HG03280 (cell line): Measurements from ENCODE around the gene OR1K1.
"Not testable (repeated sequence)": the region's sequence is repeated elsewhere in the genome, so short reads cannot be mapped to it uniquely, and the experiment has no call there.

Source experiments
- ATAC-seq: cut with Tn5 transposase; IDR thresholded peaks from one replicate; pipeline ENCODE4 v1.9.1; 2021; ENCODE audit warnings: mild to moderate bottlenecking, moderate library complexity; ENCODE audit not compliant: unreplicated experiment

Gene OR1K1

DNA sequence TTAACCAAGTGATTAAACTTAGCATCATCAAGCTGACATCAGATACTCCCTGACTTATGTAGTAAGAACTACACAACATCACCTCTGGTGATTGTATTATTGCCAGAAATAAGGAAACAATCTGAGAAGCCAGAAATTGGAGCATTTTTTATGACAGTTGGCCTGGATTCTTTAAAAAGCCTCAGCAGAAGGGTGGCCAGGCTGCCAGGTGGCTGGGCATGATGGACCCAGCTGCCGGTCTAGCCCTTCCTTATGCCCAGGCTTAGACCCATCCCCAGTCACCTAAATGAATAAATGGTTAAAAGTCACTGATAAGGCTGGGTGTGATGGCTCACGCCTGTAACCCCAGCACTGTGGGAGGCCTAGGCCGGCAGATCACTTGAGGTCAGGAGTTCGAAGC is 12.8 kb downstream of the OR1K1 start:
- ATAC-seq = no peak

DNA sequence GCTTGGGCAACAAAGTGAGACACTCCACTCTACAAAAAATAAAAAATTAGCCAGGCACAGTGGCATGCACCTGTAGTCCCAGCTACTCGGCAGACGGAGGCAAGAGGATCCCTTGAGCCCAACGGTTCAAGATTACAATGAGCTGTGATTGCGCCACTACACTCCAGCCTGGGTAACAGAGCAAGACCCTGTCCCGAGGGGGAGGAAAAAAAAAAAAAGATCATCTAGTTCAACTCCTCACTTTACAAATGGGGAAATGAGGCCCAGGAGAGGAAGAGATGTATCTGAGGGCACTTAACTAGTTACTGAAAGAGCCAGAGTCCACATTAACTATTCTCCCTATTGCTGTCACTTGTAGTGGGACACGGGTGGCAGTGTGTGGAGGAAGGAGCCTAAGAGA is 14.6 kb downstream of the OR1K1 start:
- no peak for ATAC-seq

DNA sequence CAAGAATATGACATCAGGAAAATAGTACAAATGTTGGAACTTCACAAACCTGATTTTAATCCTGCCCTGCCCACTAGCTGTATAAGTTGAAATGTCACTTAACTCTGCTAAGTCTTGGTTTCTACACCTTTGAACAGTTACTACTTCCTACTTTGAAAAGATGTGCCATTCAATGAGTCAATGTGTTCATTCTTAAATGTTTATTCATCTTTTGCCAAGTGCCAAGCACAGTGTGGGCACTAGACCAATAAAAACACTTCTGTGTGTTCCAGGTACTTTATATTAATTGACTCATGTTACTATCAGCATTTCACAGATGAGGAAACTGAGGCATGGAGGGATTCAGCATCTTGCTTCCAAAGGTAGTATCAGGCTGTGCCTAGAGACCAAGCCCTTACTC is 15.6 kb downstream of the OR1K1 start:
- no peak for ATAC-seq

DNA sequence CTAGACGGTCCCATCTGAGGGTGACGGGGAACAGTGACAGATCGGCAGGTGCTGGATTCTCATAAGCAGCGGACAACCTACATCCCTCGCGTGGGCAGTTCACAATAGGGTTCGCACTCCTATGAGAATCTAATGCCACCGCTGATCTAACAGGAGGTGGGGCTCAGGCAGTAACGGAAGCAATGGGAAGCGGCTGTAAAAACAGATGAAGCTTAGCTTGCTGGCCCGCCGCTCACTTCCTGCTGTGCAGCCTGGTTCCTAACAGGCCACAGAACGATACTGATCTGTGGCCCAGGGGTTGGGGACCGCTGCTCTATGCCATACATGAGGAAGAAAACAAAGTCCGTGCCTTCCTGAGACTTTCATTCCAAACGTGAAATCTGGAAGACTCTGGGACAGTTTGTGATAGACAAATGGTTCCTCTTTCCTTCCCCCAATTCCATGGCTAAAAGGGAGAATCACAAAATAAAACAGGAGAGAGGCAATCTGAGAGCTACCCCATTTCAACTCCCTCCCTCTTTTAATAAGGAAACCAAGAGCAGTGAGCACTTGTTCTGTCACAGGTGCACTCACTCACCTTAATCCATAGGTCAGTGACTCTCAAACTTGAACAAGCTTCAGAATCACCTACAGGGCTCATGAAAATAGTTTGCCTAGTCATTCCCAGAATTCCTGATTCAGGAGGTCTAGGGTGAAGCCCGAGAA is 16.4 kb downstream of the OR1K1 start:
- no peak for ATAC-seq

DNA sequence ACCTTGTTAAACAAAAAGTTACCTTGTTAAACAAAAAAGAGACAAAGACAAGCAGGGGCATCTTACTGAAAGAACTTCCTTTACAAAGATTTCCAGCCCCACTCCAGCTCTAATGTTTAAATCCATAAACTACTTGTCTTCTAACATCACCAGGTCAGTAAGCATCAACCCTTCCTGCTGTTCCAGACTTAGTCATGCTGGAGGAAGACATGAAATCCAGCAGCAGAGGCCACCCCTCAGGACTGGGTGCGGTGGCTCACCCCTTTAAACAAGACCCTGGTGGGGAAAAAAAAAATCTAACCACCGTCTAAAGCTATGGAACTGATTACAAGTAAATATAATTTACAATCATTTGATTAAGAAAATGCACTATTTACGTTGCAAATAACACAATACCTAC is 19.4 kb downstream of the OR1K1 start:
- ATAC-seq = no peak

DNA sequence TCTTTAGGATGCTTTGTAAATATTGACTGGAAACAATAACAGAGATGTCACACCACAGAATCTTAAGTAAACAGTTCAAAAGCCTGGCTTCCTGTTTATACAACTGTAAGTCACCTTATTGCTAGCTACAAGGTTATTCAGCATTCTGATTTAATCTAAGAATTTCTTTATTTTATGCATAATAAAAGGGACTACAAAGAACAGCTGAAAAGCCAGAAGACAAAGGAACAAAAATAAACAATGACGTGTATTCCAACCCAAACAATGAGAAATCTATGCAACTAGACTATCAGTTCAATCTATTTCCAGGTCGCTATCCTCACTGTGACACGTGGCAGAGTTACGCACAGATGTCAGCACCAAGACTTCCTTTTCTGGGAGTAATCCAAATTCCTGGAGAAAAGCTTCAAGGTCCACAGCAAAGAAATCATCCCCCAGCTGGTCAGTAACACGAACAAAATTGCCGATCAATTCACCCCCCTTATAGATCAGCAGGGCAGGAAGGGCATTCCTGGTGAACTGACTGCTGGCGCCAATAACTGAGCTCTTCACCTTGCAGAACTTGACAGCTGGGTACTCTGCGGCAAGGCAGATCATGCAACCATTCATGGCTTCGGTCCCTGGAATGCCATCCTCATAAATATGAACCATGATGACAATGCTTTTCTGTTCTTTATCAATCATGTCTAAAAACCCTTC is 20.0 kb downstream of the OR1K1 start:
- ATAC-seq = no peak

DNA sequence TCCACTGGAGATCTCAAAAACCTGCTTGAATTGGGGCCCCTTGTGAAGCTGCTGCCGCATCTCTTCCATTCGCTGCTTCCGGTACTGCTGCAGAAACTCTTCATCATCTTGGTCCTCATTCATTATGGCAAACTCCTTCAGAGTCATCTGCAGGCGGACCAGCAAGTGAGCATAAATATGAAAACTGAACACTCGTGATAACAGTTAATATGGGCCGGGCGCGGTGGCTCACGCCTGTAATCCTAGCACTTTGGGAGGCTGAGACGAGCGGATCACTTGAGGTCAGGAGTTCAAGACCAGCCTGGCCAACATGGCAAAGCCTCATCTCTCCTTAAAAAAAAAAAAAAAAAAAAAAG is 20.5 kb downstream of the OR1K1 start:
- no peak for ATAC-seq

DNA sequence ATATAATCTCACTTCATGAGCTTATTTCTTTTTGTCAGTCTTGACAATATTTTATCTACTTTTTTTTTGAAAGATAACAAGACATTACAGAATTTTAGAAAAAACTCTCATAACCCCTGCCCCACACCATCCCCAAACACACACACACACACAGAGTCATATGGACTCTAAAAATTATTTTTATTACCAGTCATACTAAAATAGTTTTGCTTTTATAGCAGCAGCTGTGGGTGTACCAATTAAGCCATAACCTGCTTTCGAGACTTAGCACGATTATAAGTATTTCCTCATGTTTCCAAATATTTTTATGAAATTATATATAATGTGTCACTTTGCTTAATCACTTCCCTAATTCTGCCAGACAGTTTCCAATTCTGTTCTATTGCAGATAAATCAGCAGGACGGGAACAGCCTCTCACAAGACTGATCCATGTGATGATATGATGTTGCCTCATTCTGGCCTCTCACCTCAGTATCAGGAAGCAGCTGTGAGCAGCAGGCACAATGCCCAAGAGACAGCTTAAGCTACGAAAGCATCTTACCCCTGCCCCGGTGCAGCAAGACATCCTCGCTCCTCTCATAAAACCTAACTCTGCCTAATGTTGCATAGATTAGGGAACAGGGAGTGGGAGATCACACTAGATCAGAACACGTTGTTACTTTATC is 21.5 kb downstream of the OR1K1 start:
- ATAC-seq = no peak

DNA sequence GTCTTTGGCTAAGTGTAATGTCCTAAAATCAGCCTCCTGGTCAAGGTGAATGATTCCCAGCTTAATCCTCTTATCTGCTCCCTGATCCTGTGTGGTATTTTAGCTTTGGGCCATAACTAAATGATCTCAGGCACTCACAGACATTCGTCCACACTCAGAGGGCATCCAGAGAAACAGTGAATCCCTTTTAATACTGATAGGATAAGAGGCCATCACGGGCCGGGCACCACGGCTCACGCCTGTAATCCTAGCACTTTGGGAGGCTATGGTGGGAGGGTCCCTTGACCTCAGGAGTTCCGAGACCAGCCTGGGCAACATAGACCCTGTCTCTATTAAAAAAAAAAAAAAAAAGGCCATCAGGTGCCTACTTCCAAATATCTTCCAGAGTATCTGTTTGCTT is 22.1 kb downstream of the OR1K1 start:
- ATAC-seq = no peak

DNA sequence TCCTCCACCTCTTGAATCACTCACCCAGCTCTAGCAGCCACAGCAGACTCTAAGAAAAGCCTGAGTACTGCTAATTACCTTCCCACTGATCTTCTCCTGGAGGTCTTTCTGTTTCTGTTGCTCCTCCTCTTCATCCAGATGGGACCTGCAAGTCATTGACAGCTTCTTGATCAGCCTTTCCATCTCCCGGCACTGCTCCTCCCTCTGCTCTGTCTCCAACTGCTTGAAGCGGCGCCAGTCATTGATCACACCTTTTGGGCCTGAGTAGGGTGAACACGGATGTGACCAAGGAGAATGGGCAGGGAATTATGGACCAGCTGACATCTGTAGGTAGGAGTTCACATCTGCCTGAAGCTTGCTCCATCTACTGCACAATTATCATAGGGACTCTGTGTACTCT is 23.0 kb downstream of the OR1K1 start:
- ATAC-seq = no peak

DNA sequence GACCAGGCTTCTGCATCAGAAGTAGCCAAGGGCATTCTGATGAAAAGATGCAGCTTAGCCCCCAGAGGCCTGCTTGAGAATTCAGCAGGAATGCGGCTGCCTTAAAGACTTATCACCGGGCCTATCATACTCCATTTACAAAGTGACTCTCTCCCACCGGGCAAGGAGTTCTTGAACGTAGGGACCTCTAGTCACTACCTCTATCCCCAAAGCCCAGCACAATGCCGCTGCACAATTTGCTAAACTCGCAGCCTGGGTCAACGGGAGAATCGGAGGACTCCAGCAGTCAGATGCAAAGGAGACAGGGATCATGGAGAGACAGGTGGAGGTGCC is 27.8 kb downstream of the OR1K1 start:
- ATAC-seq = peak; percentile 10

DNA sequence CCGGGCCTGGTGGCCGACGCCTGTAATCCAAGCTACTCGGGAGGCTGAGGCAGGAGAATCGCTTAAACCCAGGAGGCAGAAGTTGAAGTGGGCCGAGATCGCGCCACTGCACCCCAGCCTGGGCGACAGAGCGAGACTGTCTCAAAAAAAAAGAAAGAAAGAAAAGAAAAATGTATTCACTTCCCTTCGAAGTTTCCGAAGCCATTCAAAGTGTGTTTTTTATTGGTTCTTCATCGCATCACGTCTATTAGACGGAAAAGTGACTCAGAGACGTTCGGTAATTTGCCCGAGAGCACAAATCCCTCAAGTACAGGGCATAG is 29.0 kb downstream of the OR1K1 start:
- not testable (repeated sequence) for ATAC-seq

DNA sequence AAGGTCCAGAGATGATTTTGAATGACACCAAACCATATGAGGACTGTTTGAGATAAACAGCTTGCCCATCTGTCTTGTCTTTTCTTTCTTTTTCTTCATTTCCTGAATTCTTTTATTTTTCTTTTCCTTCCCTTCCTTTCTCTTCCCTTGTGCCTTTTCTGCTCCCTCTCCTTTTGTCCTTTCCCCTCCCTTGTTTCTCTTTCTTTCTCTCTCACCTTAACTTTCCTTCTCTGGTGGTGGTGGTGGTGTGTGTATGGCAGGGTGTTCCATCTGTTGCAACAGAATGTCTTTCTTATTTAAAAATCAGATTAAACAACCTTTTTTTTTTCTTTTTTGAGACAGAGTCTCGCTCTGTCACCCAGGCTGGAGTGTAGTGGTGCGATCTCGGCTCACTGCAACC is 32.3 kb downstream of the OR1K1 start:
- no peak for ATAC-seq

DNA sequence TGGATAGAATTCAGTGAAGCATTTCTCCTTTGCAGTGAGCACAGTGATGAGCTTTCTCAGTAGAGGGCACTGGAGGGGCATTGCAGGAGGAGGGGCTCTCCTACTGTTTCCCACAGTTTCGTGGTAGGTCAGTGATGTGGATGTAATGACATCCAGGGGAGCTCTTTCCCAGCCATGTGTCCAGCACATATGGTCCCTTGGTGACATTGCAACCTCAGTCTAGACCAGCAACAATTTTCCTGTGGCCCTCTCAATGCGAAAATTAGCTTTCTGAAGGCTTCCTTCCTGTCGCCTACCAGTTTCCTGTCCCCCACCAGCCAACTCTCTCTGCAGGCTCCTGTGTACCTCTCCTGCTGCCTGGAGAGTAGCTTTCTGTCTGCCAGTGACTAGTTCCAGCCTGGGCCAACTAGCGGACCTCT is 35.4 kb downstream of the OR1K1 start:
- ATAC-seq = no peak

DNA sequence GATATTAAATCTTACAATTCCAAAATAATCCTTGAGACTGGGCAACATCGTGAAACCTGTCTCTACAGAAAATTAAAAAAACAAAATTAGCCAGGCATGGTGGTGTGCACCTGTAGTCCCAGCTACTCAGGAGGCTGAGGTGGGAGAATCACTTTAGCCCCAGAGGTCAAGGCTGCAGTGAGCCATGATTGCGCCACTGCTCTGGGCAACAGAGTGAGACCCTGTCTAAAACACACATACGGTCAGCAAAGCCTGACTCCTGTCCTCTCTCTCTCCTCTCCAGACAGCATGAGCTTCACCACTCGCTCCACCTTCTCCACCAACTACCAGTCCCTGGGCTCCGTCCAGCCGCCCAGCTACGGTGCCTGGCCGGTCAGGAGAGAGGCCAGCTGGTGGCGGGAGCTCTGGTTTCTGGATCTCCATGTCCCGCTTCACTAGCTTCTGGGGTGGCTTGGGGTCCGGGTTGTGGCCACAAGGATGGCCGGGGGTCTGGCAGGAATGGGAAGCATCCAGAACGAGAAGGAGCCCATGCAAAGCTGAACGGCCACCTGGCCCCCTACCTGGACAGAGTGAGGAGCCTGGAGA is 37.4 kb downstream of the OR1K1 start:
- no peak for ATAC-seq

DNA sequence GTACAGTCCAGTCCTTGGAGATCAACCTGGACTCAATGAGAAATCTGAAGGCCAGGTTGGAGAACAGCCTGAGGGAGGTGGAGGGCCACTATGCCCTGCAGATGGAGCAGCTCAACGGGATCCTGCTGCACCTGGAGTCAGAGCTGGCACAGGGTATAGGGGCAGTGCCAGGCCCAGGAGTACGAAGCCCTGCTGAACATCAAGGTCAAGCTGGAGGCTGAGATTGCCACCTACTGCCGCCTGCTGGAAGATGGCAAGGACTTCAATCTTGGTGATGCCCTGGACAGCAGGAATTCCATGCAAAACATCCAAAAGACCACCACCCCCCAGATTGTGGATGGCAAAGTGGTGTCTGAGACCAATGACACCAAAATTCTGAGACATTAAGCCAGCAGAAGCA is 38.5 kb downstream of the OR1K1 start:
- not testable (repeated sequence) for ATAC-seq

DNA sequence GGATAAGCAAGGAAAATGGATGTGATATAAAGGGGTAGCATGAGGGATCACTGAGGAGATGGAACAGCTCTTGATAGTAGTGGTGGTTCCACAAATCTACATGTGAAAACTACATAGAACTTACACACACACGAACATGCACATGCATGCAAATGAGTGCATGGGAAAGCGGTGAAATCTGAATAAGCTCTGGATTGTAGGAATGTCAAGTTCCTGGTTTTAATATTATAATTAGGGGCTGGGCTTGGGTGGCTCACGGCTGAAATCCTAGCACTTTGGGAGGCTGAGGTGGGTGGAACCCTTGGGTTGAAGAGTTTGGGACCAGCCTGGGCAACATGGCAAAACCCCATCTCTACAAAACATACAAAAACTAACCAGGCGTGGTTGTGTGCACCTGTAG is 41.6 kb downstream of the OR1K1 start:
- ATAC-seq = no peak

DNA sequence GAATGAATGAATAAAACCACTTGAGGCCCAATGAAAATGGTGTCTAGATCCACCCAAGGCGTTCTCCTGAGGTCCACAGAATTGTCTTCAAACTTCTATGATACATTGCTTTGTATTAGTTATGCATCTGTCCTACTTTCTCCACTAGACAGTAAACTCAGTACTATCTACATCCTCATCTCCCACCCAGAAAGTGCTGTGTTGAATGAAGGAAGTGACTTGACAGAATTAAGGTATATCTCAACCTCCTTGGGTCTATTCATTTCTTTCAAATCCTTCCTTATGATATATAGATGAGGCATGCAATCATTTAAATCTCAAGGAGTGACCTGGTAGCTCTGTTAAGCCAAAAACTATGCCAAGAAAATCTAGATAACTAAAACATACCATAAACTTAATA is 44.2 kb downstream of the OR1K1 start:
- no peak for ATAC-seq

DNA sequence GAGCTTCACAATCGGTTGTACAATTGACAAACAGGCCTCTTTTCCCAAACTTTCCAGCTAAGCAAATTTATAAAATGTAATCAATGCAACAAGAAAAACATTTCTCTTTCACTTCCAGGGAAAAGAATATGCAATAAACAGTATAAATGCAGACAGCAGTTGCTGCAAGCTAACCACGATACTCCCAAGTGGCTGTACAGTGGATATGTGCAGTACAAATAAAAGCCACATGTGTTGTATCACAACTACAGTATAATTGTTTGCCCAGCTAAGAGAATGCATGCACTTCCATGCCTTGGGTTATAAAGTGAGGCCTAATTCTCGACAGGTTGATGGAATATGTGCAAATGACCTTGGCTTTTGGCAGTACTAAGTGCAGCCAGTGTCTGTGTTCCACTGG is 45.2 kb downstream of the OR1K1 start:
- no peak for ATAC-seq

DNA sequence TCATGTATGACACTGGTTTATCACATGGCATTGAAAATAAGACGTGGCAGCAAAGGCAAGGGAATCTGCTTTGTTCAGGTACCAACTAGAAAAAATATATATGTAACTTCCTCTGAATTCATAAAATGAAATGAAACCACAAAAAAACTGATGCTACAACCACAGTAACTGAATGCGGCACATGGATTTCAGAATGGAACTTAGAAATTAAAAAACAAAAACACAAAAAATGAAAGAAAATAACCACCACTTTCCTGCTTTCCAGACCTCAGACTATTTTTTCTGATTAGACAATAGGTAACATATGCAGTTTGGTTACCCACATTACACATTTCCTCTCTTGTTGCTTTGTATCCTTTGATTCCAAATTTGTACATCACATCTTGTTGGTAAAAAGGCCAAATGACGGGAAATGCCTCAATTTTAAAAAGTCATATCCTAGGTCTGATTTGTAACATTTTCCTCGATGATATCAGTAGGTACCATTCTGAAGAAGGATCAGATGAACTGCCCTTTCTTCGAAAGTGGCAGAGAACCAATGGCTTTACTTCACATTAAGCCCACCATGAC is 46.5 kb downstream of the OR1K1 start:
- no peak for ATAC-seq

DNA sequence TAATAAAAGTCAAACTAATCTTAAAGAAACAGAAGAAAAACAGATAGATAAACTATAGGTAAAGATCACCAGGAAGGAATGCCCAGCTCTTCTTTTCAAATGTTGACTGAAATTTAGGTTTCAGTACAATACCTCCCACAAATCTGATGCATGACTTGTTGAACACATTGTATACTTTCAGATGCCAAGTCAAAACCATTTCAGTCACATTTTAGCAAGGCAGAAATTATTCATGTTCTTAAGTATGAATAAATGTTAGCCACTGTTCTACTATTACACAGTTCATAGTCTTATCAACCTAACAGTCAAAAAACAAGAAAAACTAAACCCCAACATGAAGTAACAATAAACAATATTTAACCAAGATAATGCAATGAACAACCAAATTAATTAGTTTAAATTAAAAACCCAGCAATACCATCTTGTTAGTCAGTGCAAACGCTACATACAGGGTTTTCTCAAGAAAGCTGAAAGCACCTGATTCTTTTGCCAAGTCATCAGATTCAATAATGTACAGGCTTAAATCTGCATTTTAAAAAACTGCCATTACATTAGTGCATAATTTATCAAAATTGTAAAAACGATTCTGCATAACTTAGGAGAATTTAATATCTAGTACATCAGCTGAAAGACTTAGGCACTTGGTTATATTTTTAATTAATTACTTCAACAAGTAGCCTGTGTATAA is 48.5 kb downstream of the OR1K1 start:
- ATAC-seq = no peak
